Neutrophil (primary cell): ENCODE results near the gene ERBB3.

Experiments
- H3K27ac ChIP-seq: fragments of 200-600 bp; sonication (generic); 2 replicates; pipeline ENCODE4 v1.5.1; 2016; ENCODE audit warnings: mild to moderate bottlenecking, moderate library complexity
- H3K27me3 ChIP-seq: fragments of 200-600 bp; sonication (generic); 2 replicates; pipeline ENCODE4 v1.6.0; 2016; ENCODE audit warnings: mild to moderate bottlenecking
- H3K36me3 ChIP-seq: fragments of 200-600 bp; sonication (generic); 2 replicates; pipeline ENCODE4 v1.5.1; 2017
- H3K4me1 ChIP-seq, 2 experiments: fragments of 200-600 bp in 1 of 2; sonication (generic) in 1 of 2; 1 replicate in 1 of 2; 2 replicates in 1 of 2; pipeline versions ENCODE4 v1.5.1 to v1.6.1; 2013 to 2016; ENCODE audit warnings: low read depth in 1 of 2, low read length in 1 of 2, mild to moderate bottlenecking in 1 of 2, moderate library complexity in 1 of 2; ENCODE audit not compliant: control insufficient read depth in 1 of 2, insufficient read depth in 1 of 2
- H3K4me3 ChIP-seq, 2 experiments: fragments of 200-600 bp in 1 of 2; sonication (generic) in 1 of 2; 1 replicate in 1 of 2; 2 replicates in 1 of 2; pipeline ENCODE4 v1.5.1; 2013 to 2016; ENCODE audit warnings: low read depth in 1 of 2, low read length in 1 of 2, mild to moderate bottlenecking in 1 of 2, moderate library complexity in 1 of 2
- H3K9me3 ChIP-seq: fragments of 200-600 bp; sonication (generic); 2 replicates; pipeline ENCODE4 v1.5.1; 2016
- CTCF ChIP-seq: fragments of 200-600 bp; sonication (generic); IDR thresholded peaks from 2 replicates; pipeline ENCODE4 v1.5.1; 2016; ENCODE audit warnings: antibody characterized with exemption

Gene ERBB3

GRCh38 chr12:56079723-56080555 lies at the start of gene ERBB3:
Gene ERBB3, plus strand, starts transcription at chr12:56080165. Its CDS starts 136 bp downstream, at chr12:56080301.
- Histone ChIP-seq H3K36me3 (no peaks in the 10 kb centered on the region), H3K27ac (no peak within 1 kb of the TSS)

GRCh38 chr12:56031987-56032386 lies 48.0 kb upstream of the ERBB3 start:
- no peaks in the 10 kb centered on the region for H3K9me3 ChIP-seq
- no peaks in the 10 kb centered on the region for H3K36me3 ChIP-seq
- H3K27me3 ChIP-seq = no peaks in the 10 kb centered on the region
- peaks cover 32 to 35% of the 10 kb centered on the region in 2 experiments for H3K4me1 ChIP-seq
- peak overlapping the region; percentile 68 for H3K27ac ChIP-seq
- TF ChIP-seq CTCF = no peak
- H3K4me3 ChIP-seq = no peak overlapping the region

More at GRCh38 chr12:56079723-56080555, at the start of gene ERBB3:
- no peak for TF ChIP-seq CTCF
- Histone ChIP-seq H3K27me3 (peaks cover 77% of the 10 kb centered on the region), H3K4me1 (peaks cover 17 to 19% of the 10 kb centered on the region in 2 experiments), H3K9me3 (no peaks in the 10 kb centered on the region), H3K4me3 (peak within 1 kb of the TSS; percentile 44 to 58)

- H3K27me3 ChIP-seq = no peaks in the 10 kb centered on the region
- peaks cover 27 to 30% of the 10 kb centered on the region in 2 experiments for H3K4me1 ChIP-seq
- H3K9me3 ChIP-seq = no peaks in the 10 kb centered on the region
- no peak overlapping the region for H3K27ac ChIP-seq
- no peak overlapping the region for H3K4me3 ChIP-seq
- no peaks in the 10 kb centered on the region for H3K36me3 ChIP-seq
- no peak for TF ChIP-seq CTCF
Observed at GRCh38 chr12:56034586-56035332, 45.2 kb upstream of the ERBB3 start.

- peaks cover 25 to 29% of the 10 kb centered on the region in 2 experiments for H3K4me1 ChIP-seq
- peak overlapping the region; percentile 36 for H3K27ac ChIP-seq
- H3K36me3 ChIP-seq = no peaks in the 10 kb centered on the region
- no peaks in the 10 kb centered on the region for H3K9me3 ChIP-seq
- H3K27me3 ChIP-seq = no peaks in the 10 kb centered on the region
- TF ChIP-seq CTCF = no peak
- no peak overlapping the region for H3K4me3 ChIP-seq
Observed at GRCh38 chr12:56037161-56037560, 42.8 kb upstream of the ERBB3 start.

GRCh38 chr12:56038022-56038655 lies 41.8 kb upstream of the ERBB3 start:
- Histone ChIP-seq H3K36me3 (no peaks in the 10 kb centered on the region), H3K9me3 (no peaks in the 10 kb centered on the region), H3K27ac (no peak overlapping the region), H3K27me3 (no peaks in the 10 kb centered on the region), H3K4me1 (peaks cover 26 to 29% of the 10 kb centered on the region in 2 experiments), H3K4me3 (no peak overlapping the region)
- TF ChIP-seq CTCF = no peak
